Natural killer cell (primary cell): ENCODE data around the gene CCNQ. TPM values are rescaled to one million over a fixed set of nuclear protein-coding genes. Genes with fewer than 3 reads are reported as not detected.

Source experiments
- ATAC-seq, 3 donors: fragments of 150-1000 bp in 2 of 3; fragments of 200-7000 bp in 1 of 3; cut with Tn5 transposase; 1 replicate in 1 of 3; 2 replicates in 2 of 3; pipeline ENCODE4 v1.10.0; 2021; ENCODE audit warnings: mild to moderate bottlenecking in 2 of 3, moderate library complexity in 2 of 3
- DNase-seq, 2 donors: peaks; one replicate each; pipeline versions ENCODE4 v3.0.0 to v3.0.0-alpha.2; 2013 to 2021; ENCODE audit warnings: mixed read lengths in 1 of 2
- H3K27ac ChIP-seq: one replicate; pipeline ENCODE4 v1.5.1; 2013; ENCODE audit warnings: mild to moderate bottlenecking, low read length
- H3K27me3 ChIP-seq: one replicate; pipeline ENCODE4 v1.6.1; 2013; ENCODE audit warnings: low read length; ENCODE audit not compliant: control insufficient read depth, insufficient read depth
- H3K36me3 ChIP-seq: one replicate; pipeline ENCODE4 v1.6.1; 2013; ENCODE audit warnings: low read length; ENCODE audit not compliant: control insufficient read depth, insufficient read depth
- H3K4me1 ChIP-seq: one replicate; pipeline ENCODE4 v1.6.1; 2013; ENCODE audit warnings: low read length; ENCODE audit not compliant: control insufficient read depth, insufficient read depth
- H3K4me3 ChIP-seq: one replicate; pipeline ENCODE4 v1.5.1; 2013; ENCODE audit warnings: low read length
- H3K9me3 ChIP-seq: one replicate; pipeline ENCODE4 v1.6.1; 2013; ENCODE audit warnings: low read length; ENCODE audit not compliant: control insufficient read depth, insufficient read depth
- H3K27ac Mint-ChIP-seq, 2 donors: one replicate each; pipeline ENCODE4 v1.8.0; 2022; ENCODE audit warnings: mild to moderate bottlenecking in 2 of 2, mixed read lengths in 2 of 2, moderate library complexity in 1 of 2
- H3K27me3 Mint-ChIP-seq, 2 donors: one replicate each; pipeline ENCODE4 v1.8.0; 2022; ENCODE audit warnings: low read depth in 2 of 2, mixed read lengths in 2 of 2
- H3K36me3 Mint-ChIP-seq: one replicate; pipeline ENCODE4 v1.8.0; 2022; ENCODE audit warnings: mixed read lengths
- H3K4me1 Mint-ChIP-seq, 2 donors: one replicate each; pipeline ENCODE4 v1.8.0; 2022; ENCODE audit warnings: mixed read lengths in 2 of 2
- H3K4me3 Mint-ChIP-seq: one replicate; pipeline ENCODE4 v1.8.0; 2022; ENCODE audit warnings: mild to moderate bottlenecking, moderate library complexity, mixed read lengths
- H3K9me3 Mint-ChIP-seq, 2 donors: one replicate each; pipeline ENCODE4 v1.8.0; 2022; ENCODE audit warnings: mixed read lengths in 2 of 2
- CTCF ChIP-seq: fragments of 200-600 bp; IDR thresholded peaks from one replicate; pipeline ENCODE4 v1.8.0; 2022; ENCODE audit warnings: antibody characterized with exemption
- WGBS: methylation state at CpG from one replicate; pipeline ENCODE4 v1.1.7; 2013; ENCODE audit warnings: missing lambda C conversion rate; ENCODE audit not compliant: insufficient coverage; 5-methylcytosine and 5-hydroxymethylcytosine counted together
- intact Hi-C: fragments of 100-400 bp; cut with micrococcal nuclease; formaldehyde crosslinking; loops from one replicate; pipeline ENCODE4 v1.14.2; 2022
- total RNA-seq, 4 donors: library from RNA; stranded (reverse); fragments of 120-200 nt in 1 of 4; gene quantifications; one replicate each; pipeline versions ENCODE4 v1.2.3 to v1.2.4, GENCODE V29; 2013 to 2022

CCNQ gene
- total RNA-seq, 3 donors from 2014 or later (not counting 1 experiment from before 2014, with no cell fraction given): 9.0 to 17.2 (median 12.5) TPM

DNA sequence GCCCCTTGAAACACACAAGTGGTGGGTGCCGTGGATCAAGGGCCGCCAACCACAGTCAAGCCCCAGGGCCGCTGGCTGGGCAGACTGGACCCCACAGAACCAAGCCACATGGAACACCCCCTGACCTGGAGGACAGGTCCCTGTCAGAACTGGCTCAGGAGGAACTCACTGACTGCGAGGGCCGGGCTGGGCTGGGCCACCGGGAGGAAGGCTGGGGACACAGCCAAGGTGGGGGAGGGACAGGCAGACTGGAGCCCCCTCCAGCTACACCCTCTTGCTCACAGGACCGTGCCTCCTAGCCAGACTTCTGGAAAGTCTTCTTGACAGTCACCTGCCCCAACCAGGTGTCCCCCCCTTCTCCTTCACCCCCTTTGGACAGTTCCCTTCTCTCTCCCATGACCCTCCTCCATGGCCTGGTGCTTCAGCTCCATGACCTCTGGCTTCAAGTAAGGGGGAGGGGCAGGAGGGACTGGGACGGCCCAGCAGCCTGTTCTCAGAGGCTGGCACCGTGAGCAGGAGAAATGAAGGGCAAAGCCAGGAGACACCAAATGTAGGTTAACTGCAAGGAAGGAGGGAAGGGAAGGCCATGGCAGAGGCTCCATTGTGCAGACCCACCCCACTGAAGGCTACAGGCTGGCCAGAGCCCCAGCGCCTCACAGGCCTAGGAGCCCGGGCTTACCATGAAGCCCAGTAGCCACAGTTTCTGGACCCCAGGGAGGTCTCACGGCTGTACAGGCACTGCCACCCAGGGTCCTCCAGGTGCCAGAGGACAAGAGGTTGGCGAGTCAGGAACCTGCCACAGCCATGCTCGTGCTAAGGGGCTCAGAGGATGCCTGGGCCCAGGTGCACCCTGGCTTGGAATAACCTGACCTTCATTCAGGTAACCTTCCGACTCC is 25.5 kb upstream of the CCNQ start:
- DNase-seq: no peak
- no peaks in the 10 kb centered on the region for H3K36me3 Mint-ChIP-seq
- Histone ChIP-seq H3K27me3 (no peaks in the 10 kb centered on the region), H3K27ac (no peak overlapping the region), H3K9me3 (no peaks in the 10 kb centered on the region), H3K4me1 (no peaks in the 10 kb centered on the region), H3K36me3 (no peaks in the 10 kb centered on the region), H3K4me3 (no peak overlapping the region)
- H3K4me1 Mint-ChIP-seq: no peaks in the 10 kb centered on the region
- peaks cover 0 to 11% of the 10 kb centered on the region in 2 donors for H3K27me3 Mint-ChIP-seq
- TF ChIP-seq CTCF: no peak
- no peak overlapping the region for H3K4me3 Mint-ChIP-seq
- 86% methylated on average over 15 of the region's 15 CpGs for WGBS
- intact Hi-C loops: no loop called here
- H3K27ac Mint-ChIP-seq: no peak overlapping the region
- no peaks in the 10 kb centered on the region for H3K9me3 Mint-ChIP-seq
- no peak for ATAC-seq

GRCh38 chrX:153623310-153624029 is 24.5 kb upstream of the CCNQ start:
- Histone ChIP-seq H3K27ac (no peak overlapping the region), H3K27me3 (no peaks in the 10 kb centered on the region), H3K4me1 (no peaks in the 10 kb centered on the region), H3K36me3 (no peaks in the 10 kb centered on the region), H3K9me3 (no peaks in the 10 kb centered on the region), H3K4me3 (no peak overlapping the region)
- no peaks in the 10 kb centered on the region for H3K4me1 Mint-ChIP-seq
- DNase-seq (no peak), ATAC-seq (no peak)
- H3K9me3 Mint-ChIP-seq: no peaks in the 10 kb centered on the region
- H3K27me3 Mint-ChIP-seq: peaks cover 4 to 13% of the 10 kb centered on the region in 2 donors
- 81% methylated on average over 16 of the region's 16 CpGs for WGBS
- intact Hi-C loops: no loop called here
- no peak for TF ChIP-seq CTCF
- no peak overlapping the region for H3K4me3 Mint-ChIP-seq
- no peaks in the 10 kb centered on the region for H3K36me3 Mint-ChIP-seq
- no peak overlapping the region for H3K27ac Mint-ChIP-seq

- Mint-ChIP-seq H3K36me3 (no peaks in the 10 kb centered on the region), H3K4me3 (no peak overlapping the region), H3K9me3 (no peaks in the 10 kb centered on the region), H3K4me1 (no peaks in the 10 kb centered on the region), H3K27me3 (peaks cover 6 to 20% of the 10 kb centered on the region in 2 donors), H3K27ac (no peak overlapping the region)
- Histone ChIP-seq H3K9me3 (no peaks in the 10 kb centered on the region), H3K36me3 (no peaks in the 10 kb centered on the region), H3K27ac (no peak overlapping the region), H3K27me3 (no peaks in the 10 kb centered on the region), H3K4me1 (no peaks in the 10 kb centered on the region), H3K4me3 (no peak overlapping the region)
- DNase-seq (no peak), ATAC-seq (no peak)
- no peak for TF ChIP-seq CTCF
- intact Hi-C loops: no loop called here
- WGBS: 84% methylated on average over 16 of the region's 17 CpGs
Measured at GRCh38 chrX:153622661-153623309, 23.8 kb upstream of the CCNQ start.
